Adrenal gland (tissue), 12 donors: Measurements from ENCODE around the gene IL3. TPM values are rescaled to one million over a fixed set of nuclear protein-coding genes. Genes with fewer than 3 reads are reported as not detected.

ENCODE experiments used
- DNase-seq, 7 donors: peaks; one replicate each; pipeline ENCODE4 v3.0.0-alpha.2; 2019 to 2020
- H3K27ac ChIP-seq, 5 donors: fragments of 200-600 bp; sonication (generic) in 4 of 5; 1 replicate in 3 of 5; 2 replicates in 2 of 5; pipeline versions ENCODE4 v1.5.1 to v1.8.0; 2016 to 2020; ENCODE audit warnings: mild to moderate bottlenecking in 1 of 5
- H3K27me3 ChIP-seq: fragments of 200-600 bp; 2 replicates; pipeline ENCODE4 v1.8.0; 2021
- H3K36me3 ChIP-seq, 2 donors: fragments of 200-600 bp; replicated peaks in 1 of 2; 1 replicate in 1 of 2; 2 replicates in 1 of 2; pipeline versions ENCODE4 v1.5.1 to v1.8.0; 2018 to 2022
- H3K4me1 ChIP-seq, 2 donors: fragments of 200-600 bp; replicated peaks in 1 of 2; 1 replicate in 1 of 2; 2 replicates in 1 of 2; pipeline versions ENCODE4 v1.5.1 to v1.8.0; 2018 to 2021
- H3K4me3 ChIP-seq, 4 donors: fragments of 200-600 bp; sonication (generic) in 3 of 4; one replicate each; pipeline ENCODE4 v1.5.1; 2016 to 2018
- H3K9me3 ChIP-seq, 3 donors: fragments of 200-600 bp; sonication (generic) in 1 of 3; replicated peaks in 1 of 3; 1 replicate in 2 of 3; 2 replicates in 1 of 3; pipeline versions ENCODE4 v1.5.1 to v1.8.0; 2016 to 2021
- CTCF ChIP-seq, 6 experiments: fragments of 450-650 bp in 4 of 6; fragments of 200-600 bp in 2 of 6; sonication (generic) in 1 of 6; IDR thresholded peaks; 1 replicate in 5 of 6; 2 replicates in 1 of 6; pipeline versions ENCODE4 v1.5.1 to v1.8.0; 2016 to 2021; ENCODE audit warnings: antibody characterized with exemption in 6 of 6, mild to moderate bottlenecking in 2 of 6, moderate library complexity in 1 of 6
- POLR2A ChIP-seq, 2 donors: fragments of 450-650 bp; IDR thresholded peaks; one replicate each; pipeline ENCODE4 v1.6.1; 2017; ENCODE audit warnings: antibody characterized with exemption in 2 of 2, mild to moderate bottlenecking in 2 of 2, moderate library complexity in 1 of 2
- WGBS, 4 donors: extraction: QIAGEN DNeasy Blood & Tissue Kit in 2 of 4; methylation state at CpG; one replicate each; pipeline versions ENCODE4 v1.1.5 to v1.1.7; 2013 to 2017; 5-methylcytosine and 5-hydroxymethylcytosine counted together
- intact Hi-C, 2 donors: fragments of 100-400 bp; cut with DNase I; formaldehyde crosslinking; loops; one replicate each; pipeline versions ENCODE4 v1.14.1 to v1.15.0; 2022 to 2023
- polyA plus RNA-seq, 3 donors: library from polyadenylated mRNA; stranded (reverse); fragments of 200-250 nt in 2 of 3; fragments of 350-450 nt in 1 of 3; fragmentation: Illumina TruSeq in 1 of 3; extraction: RNeasy Lipid Tissue Mini Kit (QIAGEN cat#74804) in 1 of 3; gene quantifications; one replicate each; pipeline ENCODE4 v1.2.3, GENCODE V29; 2013 to 2014
- total RNA-seq, 9 donors: library from RNA; depleted of rRNA in 4 of 9; stranded (reverse); fragments of >200 nt in 4 of 9; fragments of 120-200 nt in 1 of 9; fragmentation: NEBNext Ultra II Directional in 1 of 9; extraction: Animal tissue kit (Norgen Biotek cat#: 25700) in 1 of 9; gene quantifications; one replicate each; pipeline versions ENCODE4 v1.1.0 to v1.2.4, GENCODE V29; 2013 to 2023
- donor health status: healthy with polysubstance abuse.
- donor health status: Bipolar disorder and iron deficiency.
- donor health status: DM: yes; HTN: yes; CAD: no.
- donor health status: DM: no; HTN: no; CAD: no.
- donor health status: DM: no; HTN: no; CAD: no.
- donor health status: DM: yes; HTN: yes; CAD: no.

IL3 gene
- total and polyA plus RNA-seq, 12 donors = not detected

GRCh38 chr5:132074772-132075718, 14.6 kb downstream of the IL3 start:
- WGBS, 4 donors = 63 to 87% (median 81%) methylated on average over 4 to 16 of the region's 16 CpGs
- no peak for DNase-seq
- Histone ChIP-seq H3K27ac (no peak overlapping the region), H3K4me1 (no peaks in the 10 kb centered on the region), H3K36me3 (no peaks in the 10 kb centered on the region), H3K4me3 (no peak overlapping the region), H3K27me3 (no peaks in the 10 kb centered on the region), H3K9me3 (no peaks in the 10 kb centered on the region)
- intact Hi-C loops = no loop called here
- TF ChIP-seq POLR2A (IDR thresholded peaks at IDR 0.05) (no peak), CTCF (IDR thresholded peaks at IDR 0.05) (no peak)

DNA sequence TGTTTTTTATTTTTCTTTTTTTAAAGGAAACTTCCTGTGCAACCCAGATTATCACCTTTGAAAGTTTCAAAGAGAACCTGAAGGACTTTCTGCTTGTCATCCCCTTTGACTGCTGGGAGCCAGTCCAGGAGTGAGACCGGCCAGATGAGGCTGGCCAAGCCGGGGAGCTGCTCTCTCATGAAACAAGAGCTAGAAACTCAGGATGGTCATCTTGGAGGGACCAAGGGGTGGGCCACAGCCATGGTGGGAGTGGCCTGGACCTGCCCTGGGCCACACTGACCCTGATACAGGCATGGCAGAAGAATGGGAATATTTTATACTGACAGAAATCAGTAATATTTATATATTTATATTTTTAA, 15.2 kb downstream of the IL3 start:
- no peaks in the 10 kb centered on the region for H3K27me3 ChIP-seq
- no peaks in the 10 kb centered on the region for H3K36me3 ChIP-seq
- H3K27ac ChIP-seq = no peak overlapping the region
- no peak for DNase-seq
- H3K4me1 ChIP-seq = no peaks in the 10 kb centered on the region
- H3K4me3 ChIP-seq = no peak overlapping the region
- 83 to 91% (median 89%) methylated on average over 2 of the region's 2 CpGs for WGBS, 4 donors
- no peaks in the 10 kb centered on the region for H3K9me3 ChIP-seq
- intact Hi-C loops = no loop called here
- TF ChIP-seq POLR2A (IDR thresholded peaks at IDR 0.05) (no peak), CTCF (IDR thresholded peaks at IDR 0.05) (no peak)

GRCh38 chr5:132076202-132076830, 15.9 kb downstream of the IL3 start:
- WGBS, 4 donors = 88 to 94% (median 92%) methylated on average over 9 to 11 of the region's 11 CpGs
- Histone ChIP-seq H3K9me3 (no peaks in the 10 kb centered on the region), H3K27me3 (no peaks in the 10 kb centered on the region), H3K27ac (no peak overlapping the region), H3K4me1 (no peaks in the 10 kb centered on the region), H3K4me3 (no peak overlapping the region), H3K36me3 (no peaks in the 10 kb centered on the region)
- TF ChIP-seq POLR2A (IDR thresholded peaks at IDR 0.05) (no peak), CTCF (IDR thresholded peaks at IDR 0.05) (no peak)
- intact Hi-C loops = no loop called here
- DNase-seq = no peak

DNA sequence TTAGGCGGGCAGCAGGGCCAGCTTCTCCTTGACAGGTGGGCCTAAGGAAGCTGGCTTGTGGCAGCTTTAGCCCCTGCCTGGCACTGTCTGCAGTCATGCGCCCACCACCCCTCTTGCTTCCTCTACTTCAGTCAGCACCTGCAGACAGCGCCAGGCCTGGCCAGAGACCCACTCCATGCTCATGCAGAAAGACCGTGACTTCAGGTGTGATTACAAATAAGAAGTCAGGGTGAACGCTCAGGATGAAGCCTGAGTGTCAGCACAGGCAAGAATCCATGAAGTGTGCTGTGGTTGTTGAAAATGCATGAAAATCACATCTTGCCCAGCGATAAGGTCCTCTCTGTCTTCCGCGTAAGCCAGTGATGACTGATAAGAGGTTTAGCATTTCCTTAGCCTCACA, 16.5 kb downstream of the IL3 start:
- DNase-seq = no peak
- no peaks in the 10 kb centered on the region for H3K36me3 ChIP-seq
- H3K4me3 ChIP-seq = no peak overlapping the region
- intact Hi-C loops = no loop called here
- 85 to 95% (median 94%) methylated on average over 7 to 8 of the region's 8 CpGs for WGBS, 4 donors
- no peaks in the 10 kb centered on the region for H3K9me3 ChIP-seq
- no peaks in the 10 kb centered on the region for H3K4me1 ChIP-seq
- no peak for TF ChIP-seq CTCF (IDR thresholded peaks at IDR 0.05)
- H3K27me3 ChIP-seq = no peaks in the 10 kb centered on the region
- no peak overlapping the region for H3K27ac ChIP-seq
